Renal cortical epithelial cell (primary cell): ENCODE measurements around the gene CTRL. TPM values are rescaled to one million over a fixed set of nuclear protein-coding genes. Genes with fewer than 3 reads are reported as not detected.
"Not testable (repeated sequence)": the region's sequence is repeated elsewhere in the genome, so short reads cannot be mapped to it uniquely, and the experiment has no call there.

Source experiments
- DNase-seq: peaks from one replicate; pipeline ENCODE4 v3.0.0-alpha.2; 2011; ENCODE audit warnings: low read depth
- total RNA-seq: library from RNA; depleted of rRNA; stranded (reverse); fragments of >200 nt; gene quantifications from 2 replicates; pipeline ENCODE4 v1.2.3, GENCODE V29; 2014

Gene CTRL
- total RNA-seq = 0.15 and 0.69 TPM in 2 replicates

DNA sequence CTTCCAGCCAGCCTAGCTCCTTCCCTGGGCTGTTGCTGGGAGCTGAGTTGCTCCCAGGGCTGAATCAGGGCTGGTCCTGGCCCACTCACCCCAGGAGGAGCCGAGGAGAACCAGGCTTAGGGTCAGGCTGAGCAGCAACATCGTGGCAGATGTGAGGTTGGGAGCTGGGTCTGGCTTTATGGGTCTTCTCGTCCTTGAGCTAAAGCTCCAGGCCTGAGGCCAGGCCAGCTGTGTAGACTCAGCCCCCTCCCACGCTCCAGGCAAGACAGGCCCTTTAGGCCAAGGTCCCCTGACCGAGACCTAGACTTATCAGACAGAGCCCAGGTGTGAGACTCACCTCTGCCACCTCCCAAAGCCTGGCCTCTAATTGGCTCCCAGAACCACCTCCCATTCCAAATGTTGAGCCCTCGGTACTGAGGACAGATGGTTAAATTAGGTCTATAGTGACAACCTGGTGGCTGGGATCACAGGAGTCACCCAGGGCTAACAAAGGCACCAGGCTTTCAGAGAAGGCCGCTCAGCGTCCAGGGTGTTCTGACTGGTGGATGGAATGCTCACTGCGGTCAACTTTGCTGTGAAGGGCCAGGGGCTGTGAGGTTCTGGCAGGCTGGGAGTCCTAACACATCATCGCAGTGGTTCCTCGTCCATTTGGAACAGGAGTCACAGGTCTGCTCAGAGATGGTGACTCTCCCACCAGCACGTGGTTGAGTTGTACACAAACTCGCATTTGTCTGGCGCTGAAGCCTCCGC lies at the start of gene CTRL:
Gene CTRL (minus strand): TSS at position 151 of the 750 bp plus-strand sequence. CDS start 10 bp downstream, at position 141.
- no peak for DNase-seq

DNA sequence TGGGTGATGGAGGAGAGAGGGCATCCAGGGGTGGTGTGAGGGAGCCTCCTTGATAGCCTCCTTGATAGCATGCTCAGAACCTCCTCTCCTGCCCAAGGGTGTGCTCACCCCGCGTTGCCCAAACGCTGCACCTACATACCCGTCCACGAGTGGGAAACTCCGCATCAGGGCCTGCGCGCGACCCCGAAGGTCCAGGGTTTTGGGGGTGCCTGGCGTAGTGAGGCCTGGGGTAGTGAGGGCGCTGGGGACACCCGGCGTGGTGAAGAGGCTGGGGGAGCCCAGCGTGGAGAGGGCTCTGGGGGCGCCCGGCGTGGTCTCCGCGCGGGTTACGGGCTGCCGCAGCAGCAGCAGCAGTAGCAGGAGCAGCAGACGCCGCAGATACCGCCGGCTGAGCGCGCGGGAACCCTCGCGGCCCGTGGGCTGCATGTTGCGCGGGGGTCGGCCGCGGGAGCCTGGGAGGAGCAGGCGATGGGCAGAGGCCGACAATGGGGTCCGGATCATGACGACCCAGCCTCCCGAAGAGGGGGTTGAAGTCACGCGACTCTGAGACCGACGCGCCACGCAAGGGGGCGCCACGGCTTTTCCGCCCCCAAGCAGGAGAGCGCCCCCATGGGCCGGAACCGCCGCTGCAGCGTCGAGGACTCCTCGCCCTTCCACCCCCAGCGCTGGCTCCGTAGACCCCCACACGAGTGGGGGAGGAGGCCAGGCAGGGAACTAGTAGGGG lies 48.5 kb upstream of the CTRL start, which contains the start of gene DPEP3:
Gene DPEP3 (minus strand): TSS at position 545 of the 724 bp plus-strand sequence. CDS start 119 bp downstream, at position 426.
- no peak for DNase-seq

DNA sequence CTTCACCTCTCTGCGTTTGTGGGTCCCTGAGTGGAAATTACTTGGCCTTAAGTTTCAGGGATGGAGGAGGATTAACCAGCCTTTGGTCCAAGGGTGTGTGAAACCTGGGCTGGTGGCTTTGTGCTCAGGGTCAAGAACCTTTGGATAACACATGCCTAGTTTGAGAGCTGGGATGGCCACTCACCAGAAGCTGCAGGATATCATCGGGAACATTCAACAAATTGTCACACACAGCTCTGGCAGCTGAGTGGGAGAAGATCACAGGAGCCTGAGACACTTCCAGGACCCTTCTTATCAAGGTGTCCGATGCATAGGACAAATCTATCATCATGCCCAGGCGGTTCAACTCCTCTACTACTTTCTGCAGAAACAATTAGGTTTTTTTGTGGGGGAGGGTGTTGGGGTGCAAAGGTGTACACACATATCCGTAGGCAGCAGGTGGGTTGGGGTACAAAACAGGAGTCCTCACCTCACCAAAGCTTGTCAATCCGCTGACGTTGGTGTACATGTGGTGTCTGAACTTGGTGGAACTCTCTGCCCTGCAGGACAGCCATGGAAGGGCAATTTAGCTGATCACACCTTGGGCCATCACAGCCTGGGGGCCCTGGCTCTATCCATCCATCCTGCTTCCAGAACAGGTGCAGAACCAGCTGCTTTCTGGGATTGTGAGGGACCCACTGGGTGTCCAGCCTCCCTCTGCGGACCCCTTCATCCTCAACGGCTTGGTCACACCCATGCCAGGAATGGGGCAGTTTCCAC lies 46.0 kb upstream of the CTRL start:
- no peak for DNase-seq

DNA sequence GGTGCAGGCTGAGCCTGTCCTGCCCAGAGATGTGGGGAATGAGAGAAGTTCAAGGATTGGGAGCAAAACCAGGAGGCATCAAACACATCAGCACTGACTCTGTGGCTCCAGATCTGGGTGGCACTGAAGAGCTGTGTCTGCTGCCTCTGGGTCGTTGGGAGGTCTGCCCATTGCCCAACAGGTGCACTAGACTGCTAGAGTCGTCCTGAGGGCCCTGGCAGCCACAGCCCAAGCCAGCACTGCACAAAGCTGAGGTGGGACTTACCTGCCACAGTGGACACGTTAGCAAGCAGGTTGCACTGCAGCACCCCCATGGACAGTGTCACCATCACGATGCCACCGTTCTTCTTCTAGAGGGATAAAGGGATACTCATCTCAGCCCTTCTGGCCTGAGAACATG lies 45.3 kb upstream of the CTRL start:
- no peak for DNase-seq

DNA sequence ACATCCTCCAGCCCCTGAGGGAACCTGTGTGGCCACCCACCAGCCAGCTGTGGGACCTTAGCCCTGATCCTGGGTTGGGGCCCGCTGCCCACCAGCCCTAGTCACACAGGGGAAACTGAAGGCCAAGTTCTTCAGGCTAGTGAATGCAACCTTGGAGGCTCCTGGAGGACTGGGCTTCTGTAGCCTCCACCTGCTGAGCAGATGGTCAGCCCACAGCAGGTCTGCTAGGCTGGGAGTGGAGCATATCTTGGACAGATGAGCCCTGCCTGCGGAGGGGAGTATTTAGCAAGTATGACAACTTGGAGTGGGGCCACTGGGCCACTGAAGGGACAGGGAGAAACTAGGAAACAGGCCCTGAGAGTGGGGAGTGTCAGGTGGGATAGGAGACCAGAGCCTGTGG lies 44.5 kb upstream of the CTRL start:
- no peak for DNase-seq

DNA sequence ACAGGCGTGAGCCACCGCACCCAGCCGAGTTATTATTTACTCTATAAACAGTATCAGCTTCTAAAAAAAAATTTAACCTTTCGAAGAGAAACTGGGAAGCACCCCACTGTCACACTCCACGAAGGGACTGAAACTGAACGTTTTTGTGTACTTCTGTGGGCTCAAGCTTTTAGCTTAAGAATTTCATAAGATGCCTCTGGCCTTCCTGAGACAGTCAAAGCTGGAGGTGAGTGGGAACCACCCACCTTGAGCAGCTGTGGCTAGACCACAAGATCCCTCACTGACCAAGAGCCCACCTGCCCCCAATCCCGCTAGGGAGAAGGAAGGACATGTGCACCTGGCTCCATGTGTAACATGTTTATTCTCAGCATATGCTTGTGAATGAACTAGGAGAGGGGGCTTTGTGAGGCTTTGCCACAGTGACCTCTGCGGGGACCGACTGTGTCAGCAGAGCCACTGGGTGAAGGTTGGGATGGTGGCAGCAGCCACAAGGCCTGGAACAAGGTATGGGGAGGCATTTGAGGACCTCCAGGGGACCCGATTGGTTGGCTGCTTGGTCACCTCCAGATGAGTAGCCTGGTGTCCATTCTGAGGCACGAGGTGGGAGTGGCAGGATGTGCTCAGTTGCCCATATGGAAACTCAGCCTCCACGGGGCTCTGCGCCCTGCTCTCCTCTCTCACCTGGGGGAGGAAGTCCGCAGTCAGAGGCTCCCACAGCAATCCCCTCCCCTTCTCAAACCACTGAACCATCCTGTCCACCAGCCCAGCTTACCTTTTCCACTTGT lies 43.9 kb upstream of the CTRL start:
- DNase-seq = no peak

DNA sequence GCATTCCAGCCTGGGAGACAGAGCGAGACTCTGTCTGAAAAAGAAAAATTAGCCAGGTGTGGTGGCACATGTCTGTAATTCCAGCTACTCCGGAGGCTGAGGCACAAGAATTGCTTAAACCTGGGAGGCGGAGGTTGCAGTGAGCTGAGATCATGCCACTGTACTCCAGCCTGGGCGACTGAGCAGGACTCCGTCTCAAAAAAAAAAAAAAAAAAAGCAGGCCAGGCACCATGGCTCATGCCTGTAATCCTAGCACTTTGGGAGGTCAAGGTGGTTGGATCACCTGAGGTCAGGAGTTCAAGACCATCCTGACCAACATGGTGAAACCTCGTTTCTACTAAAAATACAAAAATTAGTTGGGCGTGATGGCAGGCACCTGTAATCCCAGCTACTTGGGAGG lies 40.6 kb upstream of the CTRL start:
- DNase-seq = not testable (repeated sequence)

DNA sequence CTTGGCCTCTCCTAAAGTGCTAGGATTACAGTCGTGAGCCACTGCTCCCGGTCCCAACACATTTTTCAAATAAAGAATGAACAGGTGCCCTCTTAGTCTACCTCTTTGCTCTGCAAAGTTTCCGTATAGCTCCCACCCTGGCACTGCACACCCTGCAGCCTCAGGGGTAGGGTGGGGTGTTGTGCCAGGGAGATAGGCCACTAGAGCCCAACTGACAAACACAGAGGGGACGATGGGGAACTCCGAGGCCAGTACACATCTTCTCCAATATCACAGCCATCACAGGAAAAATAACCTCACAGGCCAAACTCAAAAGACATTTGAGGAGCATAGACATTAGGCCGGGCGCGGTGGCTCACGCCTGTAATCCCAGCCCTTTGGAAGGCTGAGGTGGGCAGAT lies 39.4 kb upstream of the CTRL start:
- no peak for DNase-seq

DNA sequence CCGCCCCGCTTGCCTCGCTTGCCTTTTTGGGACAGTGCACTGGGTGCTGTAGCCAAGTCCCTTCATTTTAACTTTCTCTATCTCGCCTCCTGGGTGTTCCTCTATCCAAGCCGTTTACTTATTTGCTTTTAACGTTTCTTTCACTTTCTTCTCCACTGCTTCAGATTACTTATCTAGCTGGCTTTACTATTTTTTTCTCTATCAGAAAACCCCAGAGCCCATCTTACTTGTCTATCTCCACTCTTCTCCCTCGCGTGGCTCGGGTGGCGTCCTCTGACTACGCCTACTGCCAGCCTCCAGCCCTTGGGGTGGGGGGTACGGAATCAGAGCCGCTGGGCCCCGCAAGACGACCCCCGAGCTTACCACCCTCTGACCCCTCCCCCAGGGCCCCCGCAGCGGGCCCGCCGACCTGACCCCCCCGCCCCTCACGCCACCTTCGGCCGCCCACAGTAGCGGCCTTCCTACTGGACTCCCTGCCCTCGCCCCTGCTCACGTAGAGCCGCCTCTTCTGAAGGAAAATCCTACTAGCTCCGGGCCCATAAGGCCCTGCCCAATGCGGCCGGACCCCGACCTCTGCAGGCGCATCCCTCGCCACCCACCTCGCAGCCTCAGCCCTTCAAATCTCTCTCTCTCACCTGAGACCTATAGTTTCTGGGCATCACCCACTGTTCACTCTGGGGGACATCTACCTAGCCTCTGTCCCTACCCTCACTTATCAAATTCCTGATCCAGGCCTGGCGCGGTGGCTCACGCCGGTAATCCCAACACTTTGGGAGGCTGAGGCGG lies 37.8 kb upstream of the CTRL start:
- DNase-seq = peak; percentile 13

DNA sequence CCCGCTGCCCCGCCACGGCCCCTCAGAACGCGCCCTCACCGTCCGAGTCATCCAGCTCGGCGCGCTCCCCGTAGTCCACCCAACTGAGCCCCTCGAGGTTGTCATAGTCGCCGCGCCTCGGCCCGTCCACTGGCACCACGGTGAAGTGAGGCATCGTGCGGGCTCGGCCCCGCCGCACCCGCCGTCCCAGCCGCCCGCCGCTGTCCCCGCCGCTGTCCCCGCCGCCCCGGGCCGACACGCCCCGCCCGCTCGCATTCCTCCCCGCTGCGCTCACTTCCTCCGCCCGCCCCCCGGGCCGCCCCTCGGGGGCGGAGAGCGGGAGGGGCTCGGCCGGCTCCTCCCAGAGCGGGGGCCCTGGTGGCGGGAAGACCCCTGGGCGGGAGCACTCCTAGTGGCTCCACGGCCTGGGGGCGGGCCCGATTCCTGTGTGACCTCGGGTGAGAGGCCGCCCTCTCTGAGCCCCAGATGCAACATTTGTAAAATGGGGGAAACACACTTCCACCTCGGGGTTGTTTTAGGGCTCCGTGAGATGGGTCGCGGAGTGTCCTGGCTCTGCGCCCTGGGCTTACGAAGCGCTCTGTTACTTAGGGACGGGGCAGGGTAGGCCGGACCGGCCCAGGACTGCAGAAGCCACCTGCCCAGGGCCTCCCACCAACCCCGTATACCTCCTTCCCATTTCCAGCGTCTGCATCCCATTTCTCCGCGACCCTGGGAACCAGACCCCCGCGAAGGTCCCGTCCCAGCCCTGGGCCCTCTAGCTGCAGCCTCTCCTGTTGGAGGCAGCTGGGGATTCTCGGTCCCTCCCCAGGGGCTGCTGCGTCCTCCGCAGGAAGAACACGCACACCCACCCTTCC lies 37.0 kb upstream of the CTRL start, which contains the start of gene SLC12A4:
Gene SLC12A4 (minus strand): TSS at position 238 of the 854 bp plus-strand sequence. CDS start 84 bp downstream, at position 154.
- peak; percentile 27 for DNase-seq

DNA sequence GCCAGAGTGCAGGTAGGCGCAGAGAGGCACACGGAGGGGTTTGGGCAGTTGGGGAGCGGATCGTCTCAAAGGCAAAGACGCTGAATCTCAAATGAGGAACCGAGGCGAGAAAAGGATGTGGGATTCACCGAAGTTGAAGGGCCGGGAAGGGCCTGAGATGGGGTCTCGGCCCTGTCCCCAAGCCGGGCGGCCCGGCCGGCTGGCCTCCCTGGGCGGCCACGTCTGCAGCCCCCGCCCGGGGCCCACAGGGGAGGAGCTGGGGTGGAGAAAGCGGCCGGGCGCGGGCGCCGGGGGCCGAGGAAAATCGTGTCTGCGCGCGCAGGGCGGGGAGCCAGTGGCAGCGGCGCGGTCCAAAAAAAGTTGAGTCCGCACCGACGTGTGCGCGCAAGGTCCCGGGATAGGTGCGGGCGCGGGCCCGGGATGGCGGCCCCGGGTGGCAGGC lies 36.3 kb upstream of the CTRL start:
- no peak for DNase-seq

DNA sequence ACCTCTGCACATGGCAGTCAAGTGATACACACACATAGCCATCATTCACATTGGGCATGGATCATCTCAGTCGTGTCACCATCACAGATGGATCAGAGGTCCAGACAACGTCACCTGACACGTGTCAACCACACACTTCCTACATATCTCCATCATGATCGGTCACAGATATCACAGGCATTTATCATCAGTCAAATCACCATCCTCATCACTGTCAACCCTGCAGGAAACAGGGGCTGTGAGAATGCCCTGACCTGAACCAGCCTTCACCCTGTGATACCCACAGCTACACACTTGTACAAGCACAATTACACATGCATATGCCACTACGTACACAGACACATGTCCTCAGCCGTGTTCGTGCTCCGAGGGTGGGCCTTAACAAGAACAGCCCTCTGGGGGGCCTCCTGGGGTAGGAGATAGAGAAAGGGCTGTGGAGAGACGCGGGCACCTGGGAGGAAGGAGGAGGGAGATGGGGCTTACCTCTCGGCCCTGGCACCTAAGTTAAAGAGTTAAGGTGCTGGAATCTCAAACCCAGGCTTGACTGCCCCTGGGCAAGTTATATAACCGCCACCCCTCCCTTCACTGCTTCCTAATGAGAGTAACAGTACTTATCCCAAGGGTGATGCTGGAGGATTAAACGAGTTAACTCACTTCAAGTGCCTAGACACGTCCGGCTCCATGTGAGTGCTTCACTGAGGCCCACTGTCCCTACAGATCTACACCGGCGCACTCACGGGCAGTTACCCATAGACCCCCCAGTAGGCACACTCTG lies 35.7 kb upstream of the CTRL start:
- DNase-seq = peak; percentile 13

DNA sequence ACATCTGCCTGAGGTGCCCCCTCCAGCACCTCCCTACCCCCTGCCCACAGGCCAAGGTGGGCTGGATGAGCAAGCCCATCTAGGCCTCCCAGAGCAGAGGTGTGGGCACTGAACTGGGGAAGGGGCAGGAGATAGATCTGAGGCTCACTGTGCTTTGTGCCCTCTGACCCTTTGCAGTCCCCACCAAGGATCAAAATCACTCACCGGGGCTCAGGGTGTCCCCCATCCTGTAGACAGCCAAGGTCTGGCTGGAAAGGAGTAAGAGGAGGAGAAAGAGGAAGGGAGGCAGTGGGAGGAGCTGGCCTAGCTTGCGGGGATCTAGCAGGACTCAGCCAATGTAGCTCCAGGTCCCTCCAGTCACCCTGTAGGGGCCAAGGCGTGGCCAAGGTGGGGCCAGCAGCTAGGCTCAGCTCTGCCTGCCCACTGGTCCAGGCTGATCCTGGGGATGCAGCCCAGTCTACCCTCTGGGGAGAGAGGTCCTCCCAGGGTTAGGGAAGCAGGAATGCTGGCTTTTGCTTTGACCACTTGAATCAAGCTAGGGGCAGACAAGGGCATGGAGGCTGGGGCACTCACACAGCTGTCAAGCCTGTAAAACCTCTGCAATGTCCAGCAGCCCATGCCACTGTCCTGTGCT lies 35.0 kb upstream of the CTRL start:
- peak; percentile 16 for DNase-seq

DNA sequence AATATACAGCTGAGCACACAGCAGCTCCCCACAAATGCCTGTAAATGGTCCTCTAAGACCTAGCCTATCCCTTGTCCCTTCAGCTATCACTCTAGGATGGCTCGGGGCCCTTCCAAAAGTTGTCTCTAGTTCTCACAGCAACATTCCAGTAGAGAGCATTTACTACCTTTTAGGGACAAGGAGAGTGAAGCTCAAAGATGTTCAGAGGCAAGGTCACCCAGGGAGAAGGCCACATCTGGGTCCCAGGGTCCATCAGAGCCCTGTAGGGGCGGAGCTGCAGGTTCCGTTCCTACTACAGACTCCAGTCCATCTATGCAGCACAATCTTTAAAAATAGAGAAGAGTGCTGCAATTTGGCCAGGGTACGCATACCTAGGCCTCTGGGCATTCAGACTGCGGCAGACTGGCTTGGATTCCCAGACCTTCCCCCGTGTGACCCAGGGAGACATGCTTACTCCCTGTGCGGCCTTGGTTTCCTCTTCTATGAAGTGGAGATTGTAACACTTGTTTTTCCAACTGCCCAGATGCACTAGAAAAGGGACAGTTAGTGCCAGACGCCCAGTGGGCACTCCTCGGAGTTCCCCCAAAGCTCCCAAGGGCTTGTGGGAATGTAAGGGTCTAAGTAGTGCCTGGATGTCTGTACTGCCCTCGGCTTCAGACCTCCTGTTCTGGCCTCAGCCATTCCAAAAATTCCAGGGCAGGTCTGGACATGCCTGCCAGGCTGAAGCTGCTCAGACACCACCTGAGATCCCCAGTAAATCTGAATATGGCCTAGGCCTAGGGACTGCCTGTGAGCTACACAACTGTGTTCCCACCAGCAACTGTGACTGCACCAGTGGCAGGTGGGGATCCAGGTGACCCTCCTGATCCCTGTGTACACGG lies 34.2 kb upstream of the CTRL start:
- peak; percentile 13 for DNase-seq

DNA sequence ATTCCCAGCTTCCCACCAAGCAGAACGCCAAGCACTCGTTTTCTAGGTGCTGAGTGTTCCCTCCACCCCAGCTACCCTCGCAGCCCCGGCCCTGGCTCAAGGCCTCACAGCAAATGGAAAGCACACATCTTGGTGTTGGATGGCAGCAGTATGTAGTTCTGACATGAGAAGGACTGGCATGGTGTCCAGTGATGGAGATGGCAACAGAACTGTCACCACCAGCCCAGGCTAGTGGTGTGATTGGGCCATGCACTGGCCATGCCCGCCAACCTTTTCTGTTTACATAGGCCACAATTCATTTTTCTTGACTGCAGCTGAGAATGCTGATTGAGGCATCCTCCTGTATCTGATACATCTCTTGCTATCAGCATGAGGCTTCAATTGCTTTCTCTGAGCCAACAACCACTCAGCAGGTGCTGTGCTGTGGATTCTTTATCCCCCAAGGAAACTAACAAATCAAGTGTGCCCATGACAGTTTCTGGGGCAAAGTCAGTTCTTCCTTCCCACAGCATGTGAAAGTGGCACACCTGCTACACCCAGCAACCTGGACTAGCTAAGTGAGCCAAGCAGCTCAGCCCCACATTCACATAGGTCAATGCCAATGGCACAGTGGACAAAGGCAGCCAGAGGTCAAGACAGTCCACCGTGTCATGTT lies 32.9 kb upstream of the CTRL start:
- DNase-seq = no peak

DNA sequence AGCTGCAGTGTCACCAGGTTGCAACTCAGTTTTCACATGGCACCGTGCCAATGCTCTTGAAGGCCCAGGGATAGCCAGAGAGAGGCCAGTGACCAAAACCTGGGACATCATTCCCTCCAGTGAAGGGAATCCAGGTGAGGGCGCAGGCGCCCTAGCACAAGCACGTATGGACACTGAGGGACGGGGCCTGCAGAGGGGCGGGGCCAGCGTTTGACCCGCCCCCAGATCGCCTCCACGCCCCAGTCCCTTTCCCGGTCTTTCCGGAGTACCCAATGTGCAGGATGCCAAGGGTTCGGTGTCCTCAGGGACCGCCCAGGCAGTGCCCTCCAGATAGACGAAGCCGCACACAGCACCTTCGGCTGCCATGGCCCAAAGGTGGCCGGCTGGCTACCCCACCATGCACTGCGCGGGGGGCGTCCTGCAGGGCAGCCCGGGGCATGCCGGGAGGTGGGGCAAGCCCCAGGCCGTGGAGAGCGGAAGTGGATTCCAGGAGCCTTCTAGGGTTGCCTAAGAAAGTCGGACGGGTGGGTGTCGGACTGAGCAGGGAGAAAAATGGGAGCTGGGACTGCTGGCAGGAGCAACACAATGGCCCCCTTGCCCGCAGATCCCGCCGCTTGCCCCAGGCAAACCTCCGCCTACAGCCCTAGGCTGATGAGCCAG lies 32.1 kb upstream of the CTRL start:
- no peak for DNase-seq
